Effector CD4-positive, alpha-beta T cell (primary cell): Measurements from ENCODE around the gene ATG16L1.

Experiments used
- DNase-seq: peaks from one replicate; pipeline ENCODE4 v3.0.0-alpha.2; 2020

The ATG16L1 gene

GRCh38 chr2:233338046-233338445 lies 86.6 kb downstream of the ATG16L1 start:
- DNase-seq = no peak

DNA sequence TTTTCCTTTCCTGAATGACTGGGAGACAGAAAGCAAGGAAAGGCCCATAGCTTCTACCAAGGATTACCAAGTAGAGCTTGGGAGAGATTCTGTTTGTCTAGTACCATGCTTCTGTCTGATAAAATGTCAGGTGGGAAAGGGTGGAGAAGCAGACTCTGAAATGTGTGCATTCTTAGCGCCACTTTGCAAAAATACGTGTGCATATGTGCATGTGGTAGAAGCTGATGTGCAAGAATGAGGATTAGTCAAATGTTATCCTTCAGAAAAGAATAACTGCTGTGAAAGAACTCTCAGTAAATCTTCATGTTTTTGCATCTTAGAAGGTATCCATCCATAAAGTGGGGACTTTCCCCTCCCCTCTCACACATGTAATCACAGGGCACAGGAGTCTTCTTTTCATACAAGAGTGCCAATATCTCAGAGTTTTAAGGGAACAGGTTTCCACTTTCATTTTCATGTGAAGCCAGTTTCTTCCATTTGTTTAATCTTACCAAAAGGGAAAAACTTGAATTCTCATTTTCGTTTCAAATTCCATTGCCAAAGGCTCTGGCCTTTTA lies 87.4 kb downstream of the ATG16L1 start:
- DNase-seq = no peak

DNA sequence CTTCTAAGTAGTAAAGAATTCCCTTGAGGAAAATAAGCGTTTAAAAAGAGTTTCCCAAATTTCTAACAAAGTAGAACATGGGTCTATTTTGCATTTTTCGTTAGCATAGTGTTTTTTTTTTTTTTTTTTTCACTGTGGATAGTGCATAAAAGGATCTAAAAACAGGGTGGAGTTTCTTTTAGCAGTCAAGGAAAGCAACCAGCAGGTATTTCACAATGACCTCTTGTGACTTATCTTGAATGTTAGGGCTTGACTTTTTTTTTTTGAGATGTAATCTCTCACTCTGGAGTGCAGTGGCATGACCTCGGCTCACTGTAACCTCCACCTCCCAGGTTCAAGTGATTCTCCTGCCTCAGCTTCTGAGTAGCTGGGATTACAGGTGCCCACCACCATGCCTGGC lies 88.0 kb downstream of the ATG16L1 start:
- DNase-seq = no peak

DNA sequence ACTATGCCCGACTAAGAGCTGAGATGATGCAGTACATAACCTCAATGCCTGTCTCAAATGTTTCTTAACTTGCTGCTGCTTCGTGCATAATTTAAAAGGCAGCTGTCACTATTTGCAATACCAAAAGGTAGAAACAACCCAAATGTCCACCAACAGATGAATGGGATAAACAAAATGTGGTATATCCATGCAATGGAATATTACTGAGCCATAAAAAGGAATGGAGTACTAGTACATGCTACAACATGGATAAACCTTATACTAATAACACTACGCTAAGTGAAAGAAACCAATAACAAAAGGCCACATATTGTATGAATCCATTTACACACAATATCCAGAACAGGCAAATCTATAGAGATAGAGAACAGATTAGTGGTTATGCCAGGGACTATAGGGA lies 89.8 kb downstream of the ATG16L1 start:
- no peak for DNase-seq

GRCh38 chr2:233342301-233342700 lies 90.8 kb downstream of the ATG16L1 start:
- DNase-seq = no peak

GRCh38 chr2:233343171-233343705 lies 91.8 kb downstream of the ATG16L1 start:
- DNase-seq = no peak
